GM12874 (cell line): ENCODE measurements around the gene AGRP.

Experiments
- CTCF ChIP-seq: IDR thresholded peaks from 2 replicates; pipeline ENCODE4 v1.5.1; 2011; ENCODE audit warnings: low read depth, mild to moderate bottlenecking, control low read depth, low read length, moderate library complexity; ENCODE audit not compliant: insufficient read depth

The AGRP gene

GRCh38 chr16:67459066-67459860, 24.1 kb downstream of the AGRP start:
- TF ChIP-seq CTCF: no peak

GRCh38 chr16:67458121-67458641, 25.2 kb downstream of the AGRP start:
- TF ChIP-seq CTCF: no peak

- TF ChIP-seq CTCF: no peak
These were observed 25.7 kb downstream of the AGRP start for GRCh38 chr16:67457611-67458010.

- peak; percentile 38 for TF ChIP-seq CTCF
These were observed 26.8 kb downstream of the AGRP start for GRCh38 chr16:67456391-67457081.

- TF ChIP-seq CTCF: no peak
These were observed 28.5 kb downstream of the AGRP start for GRCh38 chr16:67454852-67455251.

GRCh38 chr16:67454104-67454503, 29.2 kb downstream of the AGRP start:
- no peak for TF ChIP-seq CTCF

GRCh38 chr16:67451704-67452435, 31.5 kb downstream of the AGRP start:
- no peak for TF ChIP-seq CTCF
